Stomach (tissue), 9 donors: ENCODE results near the gene TFB1M. TPM values are rescaled to one million over a fixed set of nuclear protein-coding genes. Genes with fewer than 3 reads are reported as not detected.

Experiments used
- DNase-seq, 2 donors: peaks; one replicate each; pipeline versions ENCODE4 v3.0.0 to v3.0.0-alpha.2; 2013 to 2019
- H3K27ac ChIP-seq, 5 donors: fragments of 200-600 bp in 4 of 5; sonication (generic) in 4 of 5; one replicate each; pipeline ENCODE4 v1.5.1; 2013 to 2019; ENCODE audit warnings: mild to moderate bottlenecking in 1 of 5, moderate library complexity in 1 of 5
- H3K27me3 ChIP-seq, 3 donors: fragments of 200-600 bp; sonication (generic); one replicate each; pipeline ENCODE4 v1.5.1; 2017 to 2019; ENCODE audit warnings: mixed run types in 1 of 3
- H3K36me3 ChIP-seq, 4 donors: fragments of 200-600 bp; sonication (generic); 1 replicate in 3 of 4; 2 replicates in 1 of 4; pipeline ENCODE4 v1.5.1; 2016 to 2019
- H3K4me1 ChIP-seq, 4 donors: fragments of 200-600 bp; sonication (generic); one replicate each; pipeline ENCODE4 v1.5.1; 2016 to 2019
- H3K4me3 ChIP-seq, 4 donors: fragments of 200-600 bp; sonication (generic) in 3 of 4; one replicate each; pipeline ENCODE4 v1.5.1; 2016 to 2019; ENCODE audit warnings: mild to moderate bottlenecking in 1 of 4
- H3K9me3 ChIP-seq, 4 donors: fragments of 200-600 bp; sonication (generic); one replicate each; pipeline ENCODE4 v1.5.1; 2016 to 2019
- EP300 ChIP-seq: sonication (generic); formaldehyde crosslinking; IDR thresholded peaks from one replicate; pipeline ENCODE4 v1.6.1; 2017; ENCODE audit warnings: antibody characterized with exemption
- POLR2A ChIP-seq, 4 donors: fragments of 450-650 bp; IDR thresholded peaks; one replicate each; pipeline ENCODE4 v1.6.1; 2016; ENCODE audit warnings: antibody characterized with exemption in 4 of 4, control low read depth in 2 of 4, mild to moderate bottlenecking in 1 of 4, moderate library complexity in 1 of 4
- POLR2AphosphoS5 ChIP-seq, 3 donors: sonication (generic); formaldehyde crosslinking; IDR thresholded peaks; one replicate each; pipeline ENCODE4 v1.6.1; 2016; ENCODE audit warnings: antibody characterized with exemption in 3 of 3
- WGBS, 5 donors: extraction: QIAGEN DNeasy Blood & Tissue Kit in 3 of 5; methylation state at CpG; one replicate each; pipeline versions ENCODE4 v1.1.5 to v1.1.7; 2013 to 2018; 5-methylcytosine and 5-hydroxymethylcytosine counted together
- intact Hi-C: fragments of 100-400 bp; cut with DNase I; formaldehyde crosslinking; loops from one replicate; pipeline ENCODE4 v1.15.1; 2023; ENCODE audit warnings: low total_unique reads
- polyA plus RNA-seq, 3 donors: library from polyadenylated mRNA; stranded (reverse); fragments of 200-250 nt; gene quantifications; one replicate each; pipeline ENCODE4 v1.2.3, GENCODE V29; 2013
- total RNA-seq, 5 donors: library from RNA; depleted of rRNA; stranded (reverse); fragments of >200 nt; gene quantifications; one replicate each; pipeline versions ENCODE4 v1.1.0 to v1.2.3, GENCODE V29; 2014 to 2016
- TF ChIP-seq, protein P1 (sequence below), 7 experiments: fragments of 450-650 bp in 4 of 7; fragments of 200-600 bp in 3 of 7; sonication (generic) in 3 of 7; IDR thresholded peaks; one replicate each; pipeline ENCODE4 v1.5.1; 2016 to 2019; ENCODE audit warnings: antibody characterized with exemption in 7 of 7, control low read depth in 2 of 7, mild to moderate bottlenecking in 1 of 7
- donor health status: healthy with polysubstance abuse.
- donor health status: Bipolar disorder and iron deficiency.
- donor health status: healthy.

Gene TFB1M
- total and polyA plus RNA-seq, 8 donors, result 5.4 to 37.9 (median 13.7) TPM

GRCh38 chr6:155352130-155352420 lies 37.8 kb upstream of the TFB1M start:
- peaks cover 6 to 33% (median 22%) of the 10 kb centered on the region in 4 donors for H3K9me3 ChIP-seq
- H3K27ac ChIP-seq, result no peak overlapping the region
- no peak for DNase-seq
- no peaks in the 10 kb centered on the region for H3K4me1 ChIP-seq
- intact Hi-C loops, result no loop called here
- WGBS, 5 donors, result 70 to 93% (median 89%) methylated on average over 4 of the region's 4 CpGs
- H3K4me3 ChIP-seq, result no peak overlapping the region
- H3K36me3 ChIP-seq, result no peaks in the 10 kb centered on the region
- TF ChIP-seq POLR2A (IDR thresholded peaks at IDR 0.05) (no peak), POLR2AphosphoS5 (IDR thresholded peaks at IDR 0.05) (no peak), EP300 (no peak)
- TF ChIP-seq, protein P1, sequence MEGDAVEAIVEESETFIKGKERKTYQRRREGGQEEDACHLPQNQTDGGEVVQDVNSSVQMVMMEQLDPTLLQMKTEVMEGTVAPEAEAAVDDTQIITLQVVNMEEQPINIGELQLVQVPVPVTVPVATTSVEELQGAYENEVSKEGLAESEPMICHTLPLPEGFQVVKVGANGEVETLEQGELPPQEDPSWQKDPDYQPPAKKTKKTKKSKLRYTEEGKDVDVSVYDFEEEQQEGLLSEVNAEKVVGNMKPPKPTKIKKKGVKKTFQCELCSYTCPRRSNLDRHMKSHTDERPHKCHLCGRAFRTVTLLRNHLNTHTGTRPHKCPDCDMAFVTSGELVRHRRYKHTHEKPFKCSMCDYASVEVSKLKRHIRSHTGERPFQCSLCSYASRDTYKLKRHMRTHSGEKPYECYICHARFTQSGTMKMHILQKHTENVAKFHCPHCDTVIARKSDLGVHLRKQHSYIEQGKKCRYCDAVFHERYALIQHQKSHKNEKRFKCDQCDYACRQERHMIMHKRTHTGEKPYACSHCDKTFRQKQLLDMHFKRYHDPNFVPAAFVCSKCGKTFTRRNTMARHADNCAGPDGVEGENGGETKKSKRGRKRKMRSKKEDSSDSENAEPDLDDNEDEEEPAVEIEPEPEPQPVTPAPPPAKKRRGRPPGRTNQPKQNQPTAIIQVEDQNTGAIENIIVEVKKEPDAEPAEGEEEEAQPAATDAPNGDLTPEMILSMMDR (IDR thresholded peaks at IDR 0.05), result no peak
- H3K27me3 ChIP-seq, result no peaks in the 10 kb centered on the region

DNA sequence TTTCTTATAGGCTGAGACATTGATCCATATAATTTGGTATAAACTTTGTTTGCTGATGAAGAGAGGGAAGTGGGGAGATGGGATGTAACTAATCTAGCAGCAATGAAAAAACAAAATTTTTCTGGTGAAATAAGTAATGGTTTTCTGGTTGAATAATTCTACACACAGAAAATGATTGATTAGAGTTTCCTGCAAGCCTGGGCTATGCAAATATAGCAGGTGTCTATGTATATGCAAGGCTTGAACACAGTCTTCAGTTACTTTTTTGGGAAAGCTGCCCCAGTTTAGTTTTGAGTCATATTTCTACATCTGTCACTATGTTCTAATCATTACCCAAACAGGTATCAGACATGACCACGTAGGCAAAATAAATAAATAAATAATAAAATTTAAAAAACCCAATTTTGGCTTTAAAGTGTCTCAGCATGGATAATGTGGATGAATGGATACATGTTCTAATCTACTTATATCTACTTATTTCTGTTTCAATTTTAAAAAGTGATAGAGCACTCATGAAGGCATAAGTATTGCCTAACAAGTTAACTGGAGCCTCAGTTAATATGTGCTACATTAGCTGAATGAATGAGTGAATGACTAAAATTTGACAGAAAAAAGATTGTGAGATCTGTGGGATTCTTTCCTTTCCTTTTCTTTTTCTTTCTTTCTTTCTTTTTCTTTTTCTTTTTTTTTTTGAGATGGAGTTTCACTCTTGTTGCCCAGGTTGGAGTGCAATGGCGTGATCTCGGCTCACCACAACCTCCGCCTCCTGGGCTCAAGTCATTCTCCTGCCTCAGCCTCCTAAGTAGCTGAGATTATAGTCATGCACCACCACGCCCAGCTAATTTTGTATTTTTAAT lies 37.2 kb upstream of the TFB1M start:
- no peak for DNase-seq
- WGBS, 5 donors, result 81 to 91% (median 87%) methylated on average over 5 of the region's 5 CpGs
- intact Hi-C loops, result no loop called here

DNA sequence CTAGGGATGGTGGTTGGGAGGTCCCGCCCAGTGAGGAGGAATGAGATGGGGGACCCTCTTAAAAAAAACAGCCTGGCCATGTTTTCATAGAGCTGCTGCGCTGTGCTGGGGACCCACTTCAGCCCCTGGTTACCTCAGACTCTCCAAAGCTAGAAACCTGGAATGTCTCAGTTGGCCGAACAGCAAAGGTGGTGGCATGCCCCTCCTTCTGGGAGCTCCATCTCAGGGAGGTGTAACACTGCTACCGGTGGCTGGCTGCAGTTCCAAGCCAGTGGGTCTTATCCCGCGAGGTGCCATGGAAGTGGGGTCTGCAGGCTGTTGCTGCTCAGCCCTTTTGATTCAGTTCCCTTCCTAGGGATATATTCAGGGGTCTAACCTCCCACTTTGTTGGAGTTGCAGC lies 35.7 kb upstream of the TFB1M start:
- no peaks in the 10 kb centered on the region for H3K27me3 ChIP-seq
- peaks cover 6 to 36% (median 32%) of the 10 kb centered on the region in 4 donors for H3K9me3 ChIP-seq
- no peaks in the 10 kb centered on the region for H3K36me3 ChIP-seq
- intact Hi-C loops, result no loop called here
- no peak for DNase-seq
- no peak overlapping the region for H3K27ac ChIP-seq
- H3K4me3 ChIP-seq, result no peak overlapping the region
- H3K4me1 ChIP-seq, result no peaks in the 10 kb centered on the region
- TF ChIP-seq, protein P1 (IDR thresholded peaks at IDR 0.05), result no peak
- TF ChIP-seq POLR2AphosphoS5 (IDR thresholded peaks at IDR 0.05) (no peak), POLR2A (IDR thresholded peaks at IDR 0.05) (no peak), EP300 (no peak)
- WGBS, 5 donors, result 86 to 97% (median 95%) methylated on average over 6 of the region's 6 CpGs

More for the DNA sequence above, 37.2 kb upstream of the TFB1M start:
- Histone ChIP-seq H3K27me3 (no peaks in the 10 kb centered on the region), H3K36me3 (no peaks in the 10 kb centered on the region), H3K9me3 (peaks cover 6 to 34% (median 25%) of the 10 kb centered on the region in 4 donors), H3K4me3 (no peak overlapping the region), H3K4me1 (no peaks in the 10 kb centered on the region), H3K27ac (no peak overlapping the region)
- TF ChIP-seq POLR2AphosphoS5 (IDR thresholded peaks at IDR 0.05) (no peak), POLR2A (IDR thresholded peaks at IDR 0.05) (no peak), EP300 (no peak)
- TF ChIP-seq, protein P1 (IDR thresholded peaks at IDR 0.05), result no peak

DNA sequence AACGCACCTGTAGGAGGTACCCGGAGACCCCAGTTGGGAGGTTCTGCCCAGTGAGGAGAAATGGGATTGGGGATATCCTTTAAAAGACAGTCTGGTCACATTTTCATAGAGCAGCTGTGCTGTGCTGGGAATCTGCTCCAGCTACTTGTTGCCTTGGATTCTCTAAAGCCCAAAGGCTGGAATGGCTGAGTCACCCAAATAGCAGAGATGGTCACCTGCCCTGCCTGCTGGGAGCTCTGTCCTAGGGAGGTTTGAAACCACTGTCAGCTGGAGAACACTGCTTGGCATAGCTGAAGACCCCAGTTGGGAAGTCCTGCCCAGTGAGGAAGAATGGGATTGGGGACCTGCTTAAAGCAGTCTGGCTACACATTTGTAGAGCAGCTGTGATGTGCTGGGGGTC lies 34.8 kb upstream of the TFB1M start:
- 89 to 100% (median 97%) methylated on average over 2 of the region's 2 CpGs; no CpG with 5 or more reads in 1 of the 5 donors for WGBS, 5 donors
- Histone ChIP-seq H3K4me3 (no peak overlapping the region), H3K27ac (no peak overlapping the region), H3K4me1 (no peaks in the 10 kb centered on the region), H3K36me3 (no peaks in the 10 kb centered on the region), H3K27me3 (no peaks in the 10 kb centered on the region), H3K9me3 (peaks cover 6 to 28% (median 26%) of the 10 kb centered on the region in 4 donors)
- TF ChIP-seq POLR2A (IDR thresholded peaks at IDR 0.05) (no peak), EP300 (no peak), POLR2AphosphoS5 (IDR thresholded peaks at IDR 0.05) (no peak)
- TF ChIP-seq, protein P1 (IDR thresholded peaks at IDR 0.05), result no peak
- intact Hi-C loops, result no loop called here
- no peak for DNase-seq
